ENCODE data around the gene PLG. TPM values are rescaled to one million over a fixed set of nuclear protein-coding genes. Genes with fewer than 3 reads are reported as not detected.

PLG gene
- total RNA-seq, 1 experiment from 2014 or later = not detected

Other genes with a start within 250 kb of the PLG start
- gene LPA, start 38.0 kb upstream of the PLG start, total RNA-seq (2014; rRNA removed; shearing (Covaris generic)) = not detected in 2 replicates

All from M059J (cell line).